Measurements from ENCODE around the gene BTG3.

DNA sequence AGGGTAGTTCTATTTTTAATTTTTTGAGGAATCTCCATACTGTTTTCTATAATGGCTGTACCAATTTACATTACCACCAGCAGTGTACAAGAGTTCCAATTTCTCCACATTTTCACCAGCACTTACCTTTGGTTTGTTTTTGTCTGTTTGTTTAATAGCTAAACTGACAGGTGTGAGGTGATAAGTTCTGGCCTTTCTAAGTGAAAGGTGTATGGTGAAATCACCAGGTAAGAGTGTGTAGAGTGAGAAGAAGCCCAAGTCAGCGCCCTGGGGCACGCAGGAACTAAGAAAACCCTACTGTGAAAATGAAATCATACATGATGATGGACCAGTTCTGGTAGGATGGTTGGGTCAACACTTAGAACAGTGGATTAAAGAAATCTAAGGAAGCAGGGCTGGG is 34.5 kb downstream of the BTG3 start:
- TF ChIP-seq, protein P1, sequence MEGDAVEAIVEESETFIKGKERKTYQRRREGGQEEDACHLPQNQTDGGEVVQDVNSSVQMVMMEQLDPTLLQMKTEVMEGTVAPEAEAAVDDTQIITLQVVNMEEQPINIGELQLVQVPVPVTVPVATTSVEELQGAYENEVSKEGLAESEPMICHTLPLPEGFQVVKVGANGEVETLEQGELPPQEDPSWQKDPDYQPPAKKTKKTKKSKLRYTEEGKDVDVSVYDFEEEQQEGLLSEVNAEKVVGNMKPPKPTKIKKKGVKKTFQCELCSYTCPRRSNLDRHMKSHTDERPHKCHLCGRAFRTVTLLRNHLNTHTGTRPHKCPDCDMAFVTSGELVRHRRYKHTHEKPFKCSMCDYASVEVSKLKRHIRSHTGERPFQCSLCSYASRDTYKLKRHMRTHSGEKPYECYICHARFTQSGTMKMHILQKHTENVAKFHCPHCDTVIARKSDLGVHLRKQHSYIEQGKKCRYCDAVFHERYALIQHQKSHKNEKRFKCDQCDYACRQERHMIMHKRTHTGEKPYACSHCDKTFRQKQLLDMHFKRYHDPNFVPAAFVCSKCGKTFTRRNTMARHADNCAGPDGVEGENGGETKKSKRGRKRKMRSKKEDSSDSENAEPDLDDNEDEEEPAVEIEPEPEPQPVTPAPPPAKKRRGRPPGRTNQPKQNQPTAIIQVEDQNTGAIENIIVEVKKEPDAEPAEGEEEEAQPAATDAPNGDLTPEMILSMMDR (conservative IDR thresholded peaks at IDR 0.05; ENCODE audit: low read length) = no peak
- no peak for TF ChIP-seq EZH2phosphoT487 (IDR thresholded peaks at IDR 0.05; ENCODE audit: borderline replicate concordance)

Data from Loucy (cell line).